ENCODE measurements around the gene DISC1. TPM values are rescaled to one million over a fixed set of nuclear protein-coding genes. Genes with fewer than 3 reads are reported as not detected.

The DISC1 gene
- total RNA-seq, 4 donors from 2014 or later: 9.6 to 27.9 (median 13.0) TPM

- TF ChIP-seq CTCF (IDR thresholded peaks at IDR 0.05): no peak
- no peak for ATAC-seq (ENCODE audit: low FRiP score)
- no peak for DNase-seq (ENCODE audit: low spot score)
Observed at GRCh38 chr1:231871471-231871870, 244.9 kb downstream of the DISC1 start.

- ATAC-seq (ENCODE audit: low FRiP score): no peak
- no peak for TF ChIP-seq CTCF (IDR thresholded peaks at IDR 0.05)
- DNase-seq (ENCODE audit: low spot score): no peak
Observed at GRCh38 chr1:231871878-231872277, 245.3 kb downstream of the DISC1 start.

GRCh38 chr1:231872461-231872910 is 245.9 kb downstream of the DISC1 start:
- DNase-seq (ENCODE audit: low spot score) (no peak), ATAC-seq (ENCODE audit: low FRiP score) (no peak)
- TF ChIP-seq CTCF (IDR thresholded peaks at IDR 0.05): no peak

- DNase-seq (ENCODE audit: low spot score) (no peak), ATAC-seq (ENCODE audit: low FRiP score) (no peak)
- no peak for TF ChIP-seq CTCF (IDR thresholded peaks at IDR 0.05)
Observed at GRCh38 chr1:231878737-231879136, 252.1 kb downstream of the DISC1 start.

GRCh38 chr1:231879296-231879695 is 252.7 kb downstream of the DISC1 start:
- no peak for DNase-seq (ENCODE audit: low spot score)

GRCh38 chr1:231882333-231882732 is 255.7 kb downstream of the DISC1 start:
- no peak for TF ChIP-seq CTCF (IDR thresholded peaks at IDR 0.05)
- ATAC-seq (ENCODE audit: low FRiP score): no peak

More at GRCh38 chr1:231879296-231879695, 252.7 kb downstream of the DISC1 start:
- TF ChIP-seq CTCF (IDR thresholded peaks at IDR 0.05): no peak
- no peak for ATAC-seq (ENCODE audit: low FRiP score)

GRCh38 chr1:231882790-231883189 is 256.2 kb downstream of the DISC1 start:
- no peak for ATAC-seq (ENCODE audit: low FRiP score)
- no peak for DNase-seq (ENCODE audit: low spot score)
- no peak for TF ChIP-seq CTCF (IDR thresholded peaks at IDR 0.05)

More at GRCh38 chr1:231882333-231882732, 255.7 kb downstream of the DISC1 start:
- DNase-seq (ENCODE audit: low spot score): no peak

Measured in omental fat pad (tissue), 4 donors.